ENCODE data around the gene DYNC1H1.

The DYNC1H1 gene

GRCh38 chr14:101937926-101938767 lies 26.2 kb upstream of the DYNC1H1 start:
- peak in 3 of 10 donors; percentile 14 to 67 (median 24) for DNase-seq
- intact Hi-C loops (cut with DNase I): no loop called here

- peak in 2 of 10 donors; percentile 1 to 26 for DNase-seq
Measured at GRCh38 chr14:101939646-101940170, 24.7 kb upstream of the DYNC1H1 start.

GRCh38 chr14:101944451-101944850 lies 19.9 kb upstream of the DYNC1H1 start:
- peak in 1 of 10 donors; percentile 45 for DNase-seq
- intact Hi-C loops (cut with DNase I): no loop called here

More at GRCh38 chr14:101939646-101940170, 24.7 kb upstream of the DYNC1H1 start:
- intact Hi-C loops (cut with DNase I): no loop called here

DNA sequence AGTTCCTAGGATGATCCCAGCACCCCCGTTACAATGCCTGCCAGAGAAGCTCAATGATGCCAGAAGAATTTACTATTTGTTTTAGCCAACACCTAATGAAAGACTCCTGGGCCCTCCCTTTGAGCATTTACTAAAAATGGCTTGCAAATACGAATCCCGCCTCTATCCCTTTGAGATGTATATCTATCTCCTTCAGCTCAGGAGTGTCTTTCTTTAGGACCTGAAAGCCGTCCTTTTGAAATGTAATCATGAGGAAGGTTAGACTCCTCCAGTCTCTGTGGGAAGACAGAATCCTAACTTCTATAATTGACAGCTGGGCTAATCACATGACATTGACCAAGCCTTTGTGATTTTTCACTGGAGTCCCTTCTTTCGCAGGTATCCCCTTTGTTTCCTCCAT lies 19.2 kb upstream of the DYNC1H1 start:
- no peak for DNase-seq
- intact Hi-C loops (cut with DNase I): loop anchor here (5.0 kb wide), 1 partner anchor 183 kb away; the partner anchor contains the start of gene PPP2R5C

- DNase-seq: peak in 1 of 10 donors; percentile 84
- intact Hi-C loops (cut with DNase I): loop anchor here (5.0 kb wide), 1 partner anchor 185 kb away; the partner anchor contains the start of gene PPP2R5C
Measured at GRCh38 chr14:101947577-101947903, 16.8 kb upstream of the DYNC1H1 start.

DNA sequence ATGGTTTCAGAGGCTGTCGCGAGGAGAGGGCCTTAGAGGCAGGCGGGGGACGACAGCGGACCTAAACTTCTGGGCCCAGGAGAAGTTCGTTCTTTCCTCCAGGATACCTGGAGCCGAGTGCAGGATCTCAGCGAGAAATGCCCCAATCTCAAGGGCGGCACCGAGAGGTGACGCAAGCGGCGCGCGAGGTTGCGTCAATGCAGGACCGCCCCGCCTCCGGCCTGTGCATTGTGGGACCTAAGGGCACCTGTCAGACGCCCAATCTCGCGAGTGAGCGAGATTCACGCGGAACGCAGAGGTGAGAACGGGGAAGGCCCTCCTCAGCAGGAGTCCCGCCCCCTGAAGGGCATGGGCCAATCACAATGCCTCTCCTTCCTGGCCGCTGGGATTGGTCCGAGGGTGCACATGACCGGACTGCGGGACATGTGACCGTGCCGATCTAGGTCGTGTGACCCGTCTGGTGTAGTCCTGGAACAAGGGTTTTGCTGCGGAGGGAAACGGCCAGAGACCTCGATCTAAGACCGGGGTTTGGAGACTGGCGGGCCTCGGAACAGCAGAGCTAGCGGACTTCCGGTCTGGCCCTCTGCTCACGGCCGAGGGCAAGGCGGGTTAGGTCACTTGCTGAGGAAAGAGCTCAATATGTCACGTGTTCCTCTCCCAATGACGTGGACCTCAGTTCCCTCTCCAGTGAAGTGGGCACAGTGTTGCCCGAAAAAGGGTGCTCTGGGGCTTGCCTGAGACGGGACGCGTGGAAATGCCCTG lies 16.3 kb upstream of the DYNC1H1 start:
- DNase-seq: peak; percentile 97 to 100 (median 100)
- intact Hi-C loops (cut with DNase I): loop anchor here (1.0 to 5.0 kb wide), 2 partner anchors 16 to 186 kb away; partner anchors contain the start of genes DYNC1H1 and PPP2R5C

- intact Hi-C loops (cut with DNase I): loop anchor here (1.0 to 5.0 kb wide), 2 partner anchors 16 to 186 kb away; partner anchors contain the start of genes DYNC1H1 and PPP2R5C
- peak in 3 of 10 donors; percentile 11 to 81 (median 68) for DNase-seq
Measured at GRCh38 chr14:101948666-101949216, 15.6 kb upstream of the DYNC1H1 start.

- DNase-seq: peak in 1 of 10 donors; percentile 3
- intact Hi-C loops (cut with DNase I): no loop called here
Measured at GRCh38 chr14:101950100-101950499, 14.3 kb upstream of the DYNC1H1 start.

DNA sequence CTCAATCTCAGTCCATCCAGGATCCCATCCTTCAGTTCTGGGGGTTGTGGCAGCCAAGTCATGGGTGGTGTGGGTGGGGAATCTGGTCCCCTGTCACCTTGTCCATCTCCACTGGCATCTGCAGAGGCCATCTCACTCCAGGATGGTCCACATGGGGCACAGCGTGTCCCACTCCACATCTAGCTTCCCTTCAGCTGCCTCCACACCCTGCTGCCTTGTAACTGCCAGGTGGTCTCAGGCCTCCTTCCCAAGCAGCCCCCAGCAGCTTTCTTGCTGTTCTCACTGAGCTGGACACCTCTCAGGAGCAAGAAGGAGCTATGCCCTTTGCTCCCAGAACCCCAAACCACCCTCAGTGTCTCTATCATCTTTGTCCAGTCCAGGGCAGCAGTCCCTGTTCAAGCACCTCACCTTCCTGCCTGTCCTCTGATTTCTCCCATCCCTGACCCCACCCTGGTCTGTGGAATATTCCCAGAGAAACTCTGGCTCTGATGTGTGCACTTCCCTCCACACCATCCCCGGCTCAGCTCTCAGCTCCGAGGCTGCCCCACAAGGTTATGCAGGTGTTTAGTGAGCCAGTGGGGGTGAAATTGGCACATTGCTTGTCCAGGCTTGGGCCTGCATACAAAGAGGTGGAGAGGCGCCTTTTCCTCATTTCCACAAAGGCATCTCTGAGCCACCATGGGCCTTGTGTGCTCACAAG lies 13.7 kb upstream of the DYNC1H1 start:
- peak in 2 of 10 donors; percentile 12 to 43 for DNase-seq
- intact Hi-C loops (cut with DNase I): no loop called here

DNA sequence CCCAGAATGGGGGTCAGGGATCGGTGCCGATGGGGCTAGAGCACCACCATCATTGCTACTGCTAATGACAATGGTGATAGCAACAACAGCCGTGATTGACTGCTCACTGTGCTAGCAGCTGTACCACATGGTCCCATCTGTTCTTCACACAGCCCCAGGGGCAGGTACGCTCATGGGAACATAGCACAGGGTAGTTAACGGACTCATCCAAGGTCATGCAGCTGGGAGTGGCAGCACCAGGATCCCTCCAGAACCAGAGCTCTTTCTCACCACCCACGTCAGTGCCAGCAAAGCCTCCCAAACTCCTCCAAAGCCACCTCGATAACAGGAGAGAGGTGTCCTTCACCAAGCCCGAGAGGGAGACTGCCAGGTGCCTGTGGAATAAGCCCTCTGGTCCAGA lies 11.2 kb upstream of the DYNC1H1 start:
- DNase-seq: peak in 2 of 10 donors; percentile 22 to 35
- intact Hi-C loops (cut with DNase I): no loop called here

DNA sequence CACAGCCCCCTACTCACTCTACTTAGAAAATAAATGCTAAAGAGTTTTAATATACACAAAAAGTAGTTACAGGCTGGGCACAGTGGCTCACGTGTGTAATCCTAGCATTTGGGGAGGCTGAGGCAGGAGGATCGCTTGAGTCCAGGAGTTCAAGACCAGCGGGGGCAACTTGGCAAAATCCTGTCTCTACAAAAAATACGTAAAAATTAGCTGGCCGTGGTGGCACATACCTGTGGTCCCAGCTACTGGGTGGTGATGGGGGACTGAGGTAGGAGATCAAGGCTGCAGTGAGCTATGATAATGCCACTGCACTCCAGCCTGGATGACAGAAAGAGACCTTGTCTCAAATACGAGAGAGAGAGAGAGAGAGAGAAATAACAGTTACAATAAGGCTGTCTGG lies 9.9 kb upstream of the DYNC1H1 start:
- intact Hi-C loops (cut with DNase I): no loop called here
- DNase-seq: peak in 1 of 10 donors; percentile 0

DNA sequence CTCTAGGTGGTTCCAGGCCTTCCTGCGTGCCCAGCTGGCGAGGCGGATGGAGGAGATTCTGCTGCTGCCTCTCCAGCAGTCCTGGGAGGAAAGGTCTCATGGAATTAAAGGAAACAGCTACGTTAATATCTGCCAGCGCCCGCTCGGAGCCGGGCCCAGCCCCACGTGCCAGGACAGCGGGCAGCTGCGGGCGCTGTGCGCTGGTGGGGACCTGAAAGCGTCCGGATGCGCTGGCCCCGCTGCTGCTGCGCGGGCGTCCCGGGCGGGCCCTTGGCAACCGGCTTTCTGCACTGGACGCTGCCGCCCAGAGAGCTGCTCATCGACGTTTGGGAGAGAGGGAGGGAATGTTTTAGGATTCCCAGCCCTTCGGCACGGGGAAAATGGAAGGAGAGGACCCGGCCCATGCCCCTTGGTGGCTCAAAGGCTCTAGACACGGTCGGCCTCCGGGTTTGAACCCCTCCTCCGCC lies 8.6 kb upstream of the DYNC1H1 start:
- intact Hi-C loops (cut with DNase I): no loop called here
- DNase-seq: peak in 2 of 10 donors; percentile 57 to 69

DNA sequence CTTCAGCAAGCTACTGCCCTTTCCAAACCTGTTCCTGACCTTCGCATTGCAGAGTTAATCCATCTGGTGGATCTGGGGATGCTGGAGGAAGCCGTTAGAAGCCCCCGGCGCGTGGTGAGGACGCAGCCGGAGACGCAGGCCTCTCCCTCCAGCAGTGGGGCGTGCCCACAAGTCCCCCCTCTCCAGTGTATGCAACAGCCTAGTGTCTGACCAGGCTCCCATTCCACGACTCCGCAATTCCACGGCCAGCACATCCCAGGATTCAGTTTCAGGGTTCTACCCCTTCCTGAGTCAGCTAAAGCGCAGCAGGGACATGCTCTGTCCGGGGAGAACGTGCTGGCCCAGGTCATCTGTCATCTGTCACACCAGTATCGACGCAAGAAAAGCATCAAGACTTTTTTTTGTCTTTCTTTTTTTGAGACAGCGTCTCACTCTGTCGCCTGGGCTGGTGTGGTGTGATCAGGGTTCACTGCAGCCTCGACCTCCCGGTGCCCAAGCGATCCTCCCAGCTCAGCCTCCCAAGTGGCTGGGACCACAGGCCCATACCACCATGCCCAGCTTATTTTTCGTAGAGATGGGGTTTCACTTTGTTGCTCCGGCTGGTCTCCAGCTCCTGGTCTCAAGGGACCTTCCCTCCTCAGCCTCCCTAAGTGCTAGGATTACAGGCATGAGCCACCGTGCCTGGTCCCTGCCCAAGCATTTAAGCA lies 8.0 kb upstream of the DYNC1H1 start:
- DNase-seq: peak in 1 of 10 donors; percentile 51
- intact Hi-C loops (cut with DNase I): no loop called here

- intact Hi-C loops (cut with DNase I): no loop called here
- DNase-seq: peak in 1 of 10 donors; percentile 57
Measured at GRCh38 chr14:101957406-101958234, 6.8 kb upstream of the DYNC1H1 start.

DNA sequence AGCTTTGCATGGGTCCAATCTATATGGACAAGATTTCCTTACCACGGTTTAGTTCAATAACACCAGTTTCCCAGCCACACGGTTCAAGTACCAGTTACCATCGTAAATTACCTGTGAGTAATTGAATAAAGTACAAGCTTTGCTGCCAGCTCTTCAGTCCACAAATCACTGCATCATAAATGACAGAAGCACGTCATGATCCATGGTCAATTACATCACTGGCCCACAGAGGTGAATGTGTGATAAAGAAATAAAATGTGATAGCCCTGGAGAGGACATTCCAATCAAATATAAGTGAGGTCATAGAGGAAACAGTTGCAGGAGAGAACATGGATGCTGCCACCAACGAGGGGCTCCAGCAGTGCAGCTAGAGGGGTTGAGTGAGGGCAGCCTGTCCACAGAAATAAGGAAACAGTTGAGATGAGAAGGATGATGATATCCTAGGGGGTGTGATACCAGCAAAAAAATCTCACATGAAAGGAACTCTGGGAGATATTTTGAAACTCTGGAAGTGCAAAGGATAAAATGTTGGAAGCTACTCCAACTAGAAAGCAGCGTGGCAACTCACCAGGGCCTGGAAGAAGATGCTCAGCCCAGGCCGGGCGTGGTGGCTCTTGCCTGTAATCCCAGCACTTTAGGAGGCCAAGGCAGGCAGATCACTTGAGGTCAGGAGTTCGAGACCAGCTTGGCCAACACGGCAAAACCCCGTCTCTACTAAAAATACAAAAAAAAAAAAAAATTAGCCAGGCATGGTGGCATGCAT lies 5.8 kb upstream of the DYNC1H1 start:
- intact Hi-C loops (cut with DNase I): no loop called here
- DNase-seq: peak in 1 of 10 donors; percentile 42

DNA sequence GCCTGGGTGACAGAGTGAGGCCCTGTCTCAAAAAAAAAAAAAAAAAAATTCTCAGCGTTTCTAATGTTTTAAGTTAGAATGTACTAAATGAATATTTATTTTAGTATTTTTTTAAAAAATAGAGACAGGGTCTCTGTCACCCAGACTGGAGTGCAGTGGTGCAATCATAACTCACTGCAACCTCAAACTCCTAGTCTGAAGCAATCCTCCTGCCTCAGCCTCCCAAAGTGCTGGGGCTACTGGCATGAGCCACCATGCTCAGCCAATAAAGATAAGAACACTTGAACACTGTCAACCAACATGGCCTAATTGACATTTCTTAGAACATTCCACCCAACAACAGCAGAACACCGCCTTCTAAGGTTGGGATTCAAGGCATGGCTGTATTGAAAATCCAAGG lies 5.1 kb upstream of the DYNC1H1 start:
- intact Hi-C loops (cut with DNase I): no loop called here
- DNase-seq: peak in 1 of 10 donors; percentile 9

GRCh38 chr14:101960225-101960624 lies 4.1 kb upstream of the DYNC1H1 start:
- DNase-seq: peak in 1 of 10 donors; percentile 78
- intact Hi-C loops (cut with DNase I): loop anchor here (5.0 to 10.0 kb wide), 2 partner anchors 198 to 355 kb away; partner anchors contain the start of genes PPP2R5C and ZNF839
